Measurements from ENCODE around the gene PACSIN2. TPM values are rescaled to one million over a fixed set of nuclear protein-coding genes. Genes with fewer than 3 reads are reported as not detected.
A peak's percentile ranks its signal among the peaks of the same experiment; 100 is the strongest.

Gene PACSIN2
- total and polyA plus RNA-seq, 7 donors: 44.2 to 126 (median 52.3) TPM

- Histone ChIP-seq H3K27me3 (no peaks in the 10 kb centered on the region), H3K4me1 (peaks cover 0 to 90% (median 71%) of the 10 kb centered on the region in 4 donors), H3K9me3 (no peaks in the 10 kb centered on the region), H3K4me3 (no peak overlapping the region), H3K27ac (peak overlapping the region in 1 of 4 donors; percentile 9), H3K36me3 (no peaks in the 10 kb centered on the region)
- intact Hi-C loops (cut with DNase I): no loop called here
- no peak for DNase-seq
- TF ChIP-seq, protein P1, sequence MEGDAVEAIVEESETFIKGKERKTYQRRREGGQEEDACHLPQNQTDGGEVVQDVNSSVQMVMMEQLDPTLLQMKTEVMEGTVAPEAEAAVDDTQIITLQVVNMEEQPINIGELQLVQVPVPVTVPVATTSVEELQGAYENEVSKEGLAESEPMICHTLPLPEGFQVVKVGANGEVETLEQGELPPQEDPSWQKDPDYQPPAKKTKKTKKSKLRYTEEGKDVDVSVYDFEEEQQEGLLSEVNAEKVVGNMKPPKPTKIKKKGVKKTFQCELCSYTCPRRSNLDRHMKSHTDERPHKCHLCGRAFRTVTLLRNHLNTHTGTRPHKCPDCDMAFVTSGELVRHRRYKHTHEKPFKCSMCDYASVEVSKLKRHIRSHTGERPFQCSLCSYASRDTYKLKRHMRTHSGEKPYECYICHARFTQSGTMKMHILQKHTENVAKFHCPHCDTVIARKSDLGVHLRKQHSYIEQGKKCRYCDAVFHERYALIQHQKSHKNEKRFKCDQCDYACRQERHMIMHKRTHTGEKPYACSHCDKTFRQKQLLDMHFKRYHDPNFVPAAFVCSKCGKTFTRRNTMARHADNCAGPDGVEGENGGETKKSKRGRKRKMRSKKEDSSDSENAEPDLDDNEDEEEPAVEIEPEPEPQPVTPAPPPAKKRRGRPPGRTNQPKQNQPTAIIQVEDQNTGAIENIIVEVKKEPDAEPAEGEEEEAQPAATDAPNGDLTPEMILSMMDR (IDR thresholded peaks at IDR 0.05): no peak
- TF ChIP-seq EP300 (IDR thresholded peaks at IDR 0.05) (no peak), POLR2AphosphoS5 (IDR thresholded peaks at IDR 0.05) (no peak), POLR2A (IDR thresholded peaks at IDR 0.05) (no peak)
- 39 to 50% methylated on average over 13 of the region's 13 CpGs for WGBS, 2 donors
These were observed 10.4 kb downstream of the PACSIN2 start for GRCh38 chr22:43004362-43005035.

DNA sequence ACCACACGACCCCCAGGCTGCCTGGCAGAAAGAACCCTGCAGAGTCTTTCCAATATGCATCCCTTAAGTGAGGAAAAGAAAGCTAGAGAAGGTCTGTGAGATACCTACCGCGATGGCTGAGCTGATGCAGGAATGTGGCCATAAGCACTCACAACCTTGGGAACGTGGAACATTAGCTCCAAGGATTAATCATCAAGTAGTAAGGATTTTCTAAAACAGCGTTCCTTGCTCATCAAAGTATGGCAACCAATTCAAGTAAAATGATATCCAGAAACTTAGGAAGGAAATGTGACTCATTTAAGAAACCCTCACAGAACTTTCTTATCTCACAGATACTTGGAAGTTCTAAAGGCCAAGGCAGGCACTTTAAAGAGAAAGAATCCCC, 12.8 kb downstream of the PACSIN2 start:
- peak; percentile 8 for DNase-seq
- no peaks in the 10 kb centered on the region for H3K27me3 ChIP-seq
- peaks cover 0 to 91% (median 61%) of the 10 kb centered on the region in 4 donors for H3K4me1 ChIP-seq
- H3K4me3 ChIP-seq: no peak overlapping the region
- H3K36me3 ChIP-seq: no peaks in the 10 kb centered on the region
- no peaks in the 10 kb centered on the region for H3K9me3 ChIP-seq
- intact Hi-C loops (cut with DNase I): no loop called here
- TF ChIP-seq POLR2A (IDR thresholded peaks at IDR 0.05): no peak
- TF ChIP-seq, protein P1 (IDR thresholded peaks at IDR 0.05): no peak
- H3K27ac ChIP-seq: peak overlapping the region; percentile 53 to 66 (median 56)
- 65 to 69% methylated on average over 5 of the region's 5 CpGs for WGBS, 2 donors

DNA sequence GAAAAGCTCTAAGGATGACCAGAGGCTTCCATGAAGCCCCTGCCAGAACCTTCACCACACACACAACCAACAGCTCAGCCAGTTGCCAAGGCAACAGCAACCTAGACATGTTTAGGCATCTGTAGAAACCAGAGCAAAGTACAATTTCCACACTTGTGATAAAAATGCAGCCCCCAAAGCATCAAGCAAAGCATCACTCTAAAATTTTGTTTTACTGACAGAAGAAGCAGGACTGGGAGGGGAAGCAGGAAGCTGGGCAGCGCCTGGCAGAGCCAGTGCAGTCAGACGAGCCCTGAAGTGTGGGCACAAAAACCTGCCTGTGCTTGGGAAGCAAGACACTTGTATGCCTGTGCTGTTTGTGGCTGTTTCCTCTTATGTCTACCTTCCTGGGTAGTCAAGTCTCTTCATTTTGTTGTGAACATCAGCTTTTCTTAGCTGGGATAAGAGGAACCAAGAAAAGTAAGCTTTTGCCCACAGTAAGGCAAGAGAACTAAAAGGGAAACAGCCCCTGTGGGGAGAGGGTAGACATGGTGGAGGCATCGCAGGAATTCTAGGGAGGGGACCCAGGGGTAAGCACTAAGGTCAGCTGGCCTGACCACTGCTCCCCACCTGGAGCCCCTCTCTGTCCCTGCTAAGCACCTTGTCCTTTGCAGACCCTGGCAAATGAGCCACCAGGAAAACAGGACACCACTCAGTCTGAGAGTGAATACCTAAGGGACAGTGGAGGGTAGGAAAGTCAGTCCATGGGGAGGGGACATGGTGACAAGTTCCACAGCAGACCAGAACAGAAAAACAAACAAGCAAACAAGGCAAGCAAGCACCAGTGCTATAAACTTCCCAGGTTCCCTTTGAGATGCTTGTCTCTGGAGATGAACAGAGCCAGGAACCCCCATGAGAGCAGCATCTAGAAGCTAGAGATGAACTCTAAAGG, 13.4 kb downstream of the PACSIN2 start:
- DNase-seq: peak; percentile 50
- Histone ChIP-seq H3K27me3 (no peaks in the 10 kb centered on the region), H3K4me3 (no peak overlapping the region), H3K27ac (peak overlapping the region; percentile 53 to 66 (median 56)), H3K4me1 (peaks cover 0 to 94% (median 65%) of the 10 kb centered on the region in 4 donors), H3K9me3 (no peaks in the 10 kb centered on the region), H3K36me3 (no peaks in the 10 kb centered on the region)
- 32 to 44% methylated on average over 3 of the region's 3 CpGs for WGBS, 2 donors
- TF ChIP-seq POLR2A (IDR thresholded peaks at IDR 0.05) (no peak), POLR2AphosphoS5 (IDR thresholded peaks at IDR 0.05) (no peak), EP300 (IDR thresholded peaks at IDR 0.05) (no peak)
- TF ChIP-seq, protein P1 (IDR thresholded peaks at IDR 0.05): no peak
- intact Hi-C loops (cut with DNase I): no loop called here

GRCh38 chr22:43000441-43001175, 14.3 kb downstream of the PACSIN2 start:
- Histone ChIP-seq H3K27ac (peak overlapping the region; percentile 53 to 66 (median 56)), H3K36me3 (no peaks in the 10 kb centered on the region), H3K9me3 (no peaks in the 10 kb centered on the region), H3K27me3 (no peaks in the 10 kb centered on the region), H3K4me1 (peaks cover 0 to 95% (median 73%) of the 10 kb centered on the region in 4 donors), H3K4me3 (no peak overlapping the region)
- 77 to 83% methylated on average over 8 of the region's 8 CpGs for WGBS, 2 donors
- no peak for TF ChIP-seq POLR2AphosphoS5 (IDR thresholded peaks at IDR 0.05)
- TF ChIP-seq, protein P1 (IDR thresholded peaks at IDR 0.05): no peak
- no peak for TF ChIP-seq POLR2A (IDR thresholded peaks at IDR 0.05)
- no peak for TF ChIP-seq EP300 (IDR thresholded peaks at IDR 0.05)
- peak; percentile 53 for DNase-seq
- intact Hi-C loops (cut with DNase I): no loop called here

Data from sigmoid colon (tissue), 7 donors.